DOHH2 (cell line): ENCODE data around the gene SPTBN1.

Experiments used
- H3F3A ChIP-seq: fragments of 200-600 bp; sonication (generic), shearing (Covaris generic); 2 replicates; pipeline ENCODE4 v1.6.0; 2016; ENCODE audit warnings: antibody characterized with exemption, mild to moderate bottlenecking; ENCODE audit not compliant: control insufficient read depth, insufficient read depth
- H3K27ac ChIP-seq: fragments of 200-600 bp; sonication (generic); 2 replicates; pipeline ENCODE4 v1.5.1; 2014; ENCODE audit warnings: low read depth, mild to moderate bottlenecking, low read length, moderate library complexity
- H3K27me3 ChIP-seq: fragments of 200-600 bp; sonication (generic); 2 replicates; pipeline ENCODE4 v1.6.1; 2014; ENCODE audit warnings: mild to moderate bottlenecking, low read length, mixed read lengths; ENCODE audit not compliant: control insufficient read depth
- H3K36me3 ChIP-seq: fragments of 200-600 bp; sonication (generic); 2 replicates; pipeline ENCODE4 v1.6.1; 2014; ENCODE audit warnings: mild to moderate bottlenecking, low read length, moderate library complexity, mixed read lengths; ENCODE audit not compliant: control insufficient read depth
- H3K4me1 ChIP-seq: fragments of 200-600 bp; sonication (generic); 2 replicates; pipeline ENCODE4 v1.6.1; 2014; ENCODE audit warnings: mild to moderate bottlenecking, low read length, mixed read lengths; ENCODE audit not compliant: control insufficient read depth
- H3K4me2 ChIP-seq: fragments of 200-600 bp; sonication (generic); 2 replicates; pipeline ENCODE4 v1.6.0; 2014; ENCODE audit warnings: mild to moderate bottlenecking, low read length, moderate library complexity
- H3K4me3 ChIP-seq: fragments of 200-600 bp; sonication (generic); 2 replicates; pipeline ENCODE4 v1.5.1; 2014; ENCODE audit warnings: mild to moderate bottlenecking, low read length, mixed read lengths
- H3K79me2 ChIP-seq: fragments of 200-600 bp; sonication (generic); 2 replicates; pipeline ENCODE4 v1.6.1; 2014; ENCODE audit warnings: mild to moderate bottlenecking, low read length, mixed read lengths; ENCODE audit not compliant: control insufficient read depth
- H3K9me2 ChIP-seq: fragments of 200-600 bp; sonication (generic); replicated peaks from 2 replicates; pipeline ENCODE4 v1.6.1; 2014; ENCODE audit warnings: mild to moderate bottlenecking, low read length, mixed read lengths; ENCODE audit not compliant: control insufficient read depth
- H3K9me3 ChIP-seq: fragments of 200-600 bp; sonication (generic); 2 replicates; pipeline ENCODE4 v1.6.1; 2014; ENCODE audit warnings: antibody characterized with exemption, low read length, mixed read lengths; ENCODE audit not compliant: control insufficient read depth, insufficient read depth
- H4K20me1 ChIP-seq: fragments of 200-600 bp; sonication (generic); 2 replicates; pipeline ENCODE4 v1.6.0; 2014; ENCODE audit warnings: low read depth, mild to moderate bottlenecking, antibody characterized with exemption, low read length, moderate library complexity; ENCODE audit not compliant: control insufficient read depth, insufficient read depth
- CTCF ChIP-seq: fragments of 200-600 bp; sonication (generic); IDR thresholded peaks from one replicate; pipeline ENCODE4 v1.5.1; 2014; ENCODE audit warnings: antibody characterized with exemption, mild to moderate bottlenecking, low read depth, low read length; ENCODE audit not compliant: poor library complexity, severe bottlenecking
- EZH2phosphoT487 ChIP-seq: fragments of 200-600 bp; sonication (generic); IDR thresholded peaks from 2 replicates; pipeline ENCODE4 v1.6.1; 2017; ENCODE audit warnings: borderline replicate concordance, mild to moderate bottlenecking, antibody characterized with exemption, low read length, moderate library complexity, mixed read lengths

SPTBN1 gene

GRCh38 chr2:54667266-54667639, 211.1 kb downstream of the SPTBN1 start:
- Histone ChIP-seq H3K27ac (no peak overlapping the region), H3K4me3 (no peak overlapping the region), H3K4me2 (no peak overlapping the region), H3F3A (no peaks in the 10 kb centered on the region), H3K4me1 (no peaks in the 10 kb centered on the region; the same call in 1 of the 2 replicates), H3K9me3 (no peaks in the 10 kb centered on the region), H4K20me1 (no peaks in the 10 kb centered on the region), H3K36me3 (no peaks in the 10 kb centered on the region), H3K9me2 (no peaks in the 10 kb centered on the region), H3K79me2 (no peaks in the 10 kb centered on the region), H3K27me3 (no peaks in the 10 kb centered on the region)
- no peak for TF ChIP-seq CTCF
- TF ChIP-seq EZH2phosphoT487, result no peak

GRCh38 chr2:54667726-54668650, 211.9 kb downstream of the SPTBN1 start:
- no peaks in the 10 kb centered on the region for H3K9me3 ChIP-seq
- TF ChIP-seq EZH2phosphoT487 (no peak), CTCF (no peak)
- peaks cover 6% of the 10 kb centered on the region for H3K4me1 ChIP-seq
- no peak overlapping the region for H3K4me2 ChIP-seq
- H3F3A ChIP-seq, result no peaks in the 10 kb centered on the region
- H3K79me2 ChIP-seq, result no peaks in the 10 kb centered on the region
- no peaks in the 10 kb centered on the region for H3K27me3 ChIP-seq
- H3K4me3 ChIP-seq, result no peak overlapping the region
- no peaks in the 10 kb centered on the region for H4K20me1 ChIP-seq
- H3K9me2 ChIP-seq, result no peaks in the 10 kb centered on the region
- no peak overlapping the region for H3K27ac ChIP-seq
- H3K36me3 ChIP-seq, result no peaks in the 10 kb centered on the region

- H3K4me3 ChIP-seq, result no peak overlapping the region
- H3K79me2 ChIP-seq, result no peaks in the 10 kb centered on the region
- H3K27ac ChIP-seq, result no peak overlapping the region
- H3K9me3 ChIP-seq, result no peaks in the 10 kb centered on the region
- no peaks in the 10 kb centered on the region for H3K27me3 ChIP-seq
- no peaks in the 10 kb centered on the region for H3K36me3 ChIP-seq
- no peak overlapping the region for H3K4me2 ChIP-seq
- H3F3A ChIP-seq, result no peaks in the 10 kb centered on the region
- peaks cover 12% of the 10 kb centered on the region for H3K4me1 ChIP-seq
- TF ChIP-seq EZH2phosphoT487, result no peak
- no peak for TF ChIP-seq CTCF
- no peaks in the 10 kb centered on the region for H4K20me1 ChIP-seq
- H3K9me2 ChIP-seq, result no peaks in the 10 kb centered on the region
Observed at GRCh38 chr2:54668711-54669110, 212.6 kb downstream of the SPTBN1 start.
